ENCODE measurements around the gene PTH. TPM values are rescaled to one million over a fixed set of nuclear protein-coding genes. Genes with fewer than 3 reads are reported as not detected.

PTH gene
- total RNA-seq, 1 donor from 2014 or later = not detected

- no peak for DNase-seq (ENCODE audit: low read depth)
These were observed 46.3 kb downstream of the PTH start for GRCh38 chr11:13449522-13449921.

DNA sequence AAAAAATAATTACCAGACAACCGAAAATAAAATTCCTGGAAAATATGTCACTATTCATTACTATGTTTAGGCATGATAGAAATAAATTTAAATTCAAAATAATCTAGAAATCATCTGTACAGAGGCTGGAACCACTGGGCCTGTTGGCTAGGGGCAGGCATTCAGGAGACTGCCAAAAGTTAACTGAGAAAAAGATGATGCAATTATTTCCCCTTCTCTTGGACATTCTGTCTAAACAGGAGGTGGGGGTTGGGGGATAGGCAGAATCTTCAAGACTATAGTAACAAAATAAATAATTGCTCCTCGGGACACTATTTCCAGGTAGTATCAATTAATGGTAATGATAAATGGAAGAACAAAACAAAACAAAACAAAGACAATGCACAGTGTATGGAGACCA lies 46.9 kb downstream of the PTH start:
- no peak for DNase-seq (ENCODE audit: low read depth)

- no peak for DNase-seq (ENCODE audit: low read depth)
These were observed 49.4 kb downstream of the PTH start for GRCh38 chr11:13446444-13446843.

- DNase-seq (ENCODE audit: low read depth) = no peak
These were observed 50.2 kb downstream of the PTH start for GRCh38 chr11:13445588-13445987.

Other genes starting within 250 kb of the PTH start
- 10.5 and 14.4 TPM in 2 replicates for gene BMAL1, start 218.2 kb downstream of the PTH start, total RNA-seq
- 31.6 and 36.0 TPM in 2 replicates for gene BTBD10, start 32.8 kb downstream of the PTH start, total RNA-seq
- 35.2 and 46.3 TPM in 2 replicates for gene FAR1, start 172.7 kb upstream of the PTH start, total RNA-seq

Data from myocyte (in vitro differentiated cells).